Limb (tissue), 2 donors: ENCODE data around the gene ECPAS.
"Not testable (repeated sequence)": the region's sequence is repeated elsewhere in the genome, so short reads cannot be mapped to it uniquely, and the experiment has no call there.

Source experiments
- DNase-seq, 2 donors: peaks; one replicate each; pipeline ENCODE4 v3.0.0-alpha.2; 2016; ENCODE audit errors: extremely low spot score in 2 of 2

ECPAS gene

GRCh38 chr9:111474385-111474784, 9.8 kb downstream of the ECPAS start:
- no peak for DNase-seq

GRCh38 chr9:111467778-111468367, 16.3 kb downstream of the ECPAS start:
- no peak for DNase-seq

- no peak for DNase-seq
These were observed 21.1 kb downstream of the ECPAS start for GRCh38 chr9:111463048-111463447.

GRCh38 chr9:111458139-111459009, 25.8 kb downstream of the ECPAS start:
- no peak for DNase-seq

- DNase-seq = no peak
These were observed 27.7 kb downstream of the ECPAS start for GRCh38 chr9:111456529-111456928.

- no peak for DNase-seq
These were observed 28.5 kb downstream of the ECPAS start for GRCh38 chr9:111455638-111456037.

GRCh38 chr9:111454751-111455150, 29.4 kb downstream of the ECPAS start:
- no peak for DNase-seq

- no peak for DNase-seq
These were observed 32.6 kb downstream of the ECPAS start for GRCh38 chr9:111451570-111451969.

GRCh38 chr9:111450124-111450523, 34.1 kb downstream of the ECPAS start:
- DNase-seq = no peak

GRCh38 chr9:111449705-111450104, 34.5 kb downstream of the ECPAS start:
- no peak for DNase-seq

- not testable (repeated sequence) for DNase-seq
These were observed 38.4 kb downstream of the ECPAS start for GRCh38 chr9:111445799-111446198.

GRCh38 chr9:111443454-111443853, 40.7 kb downstream of the ECPAS start:
- DNase-seq = no peak

- no peak for DNase-seq
These were observed 41.7 kb downstream of the ECPAS start for GRCh38 chr9:111442360-111443027.

GRCh38 chr9:111440226-111440625, 44.0 kb downstream of the ECPAS start:
- no peak for DNase-seq

GRCh38 chr9:111438541-111439235, 45.5 kb downstream of the ECPAS start:
- peak in 1 of 2 donors; percentile 20 for DNase-seq

- no peak for DNase-seq
These were observed 47.6 kb downstream of the ECPAS start for GRCh38 chr9:111436571-111436970.

- no peak for DNase-seq
These were observed 51.1 kb downstream of the ECPAS start for GRCh38 chr9:111433082-111433481.

- DNase-seq = no peak
These were observed 52.5 kb downstream of the ECPAS start for GRCh38 chr9:111431684-111432083.

- DNase-seq = no peak
These were observed 55.0 kb downstream of the ECPAS start for GRCh38 chr9:111429175-111429574.

- DNase-seq = no peak
These were observed 57.0 kb downstream of the ECPAS start for GRCh38 chr9:111427186-111427585.

GRCh38 chr9:111423389-111423788, 60.8 kb downstream of the ECPAS start:
- DNase-seq = no peak

- no peak for DNase-seq
These were observed 69.8 kb downstream of the ECPAS start for GRCh38 chr9:111414406-111414805.
